ENCODE measurements around the gene ULBP3.

The ULBP3 gene

DNA sequence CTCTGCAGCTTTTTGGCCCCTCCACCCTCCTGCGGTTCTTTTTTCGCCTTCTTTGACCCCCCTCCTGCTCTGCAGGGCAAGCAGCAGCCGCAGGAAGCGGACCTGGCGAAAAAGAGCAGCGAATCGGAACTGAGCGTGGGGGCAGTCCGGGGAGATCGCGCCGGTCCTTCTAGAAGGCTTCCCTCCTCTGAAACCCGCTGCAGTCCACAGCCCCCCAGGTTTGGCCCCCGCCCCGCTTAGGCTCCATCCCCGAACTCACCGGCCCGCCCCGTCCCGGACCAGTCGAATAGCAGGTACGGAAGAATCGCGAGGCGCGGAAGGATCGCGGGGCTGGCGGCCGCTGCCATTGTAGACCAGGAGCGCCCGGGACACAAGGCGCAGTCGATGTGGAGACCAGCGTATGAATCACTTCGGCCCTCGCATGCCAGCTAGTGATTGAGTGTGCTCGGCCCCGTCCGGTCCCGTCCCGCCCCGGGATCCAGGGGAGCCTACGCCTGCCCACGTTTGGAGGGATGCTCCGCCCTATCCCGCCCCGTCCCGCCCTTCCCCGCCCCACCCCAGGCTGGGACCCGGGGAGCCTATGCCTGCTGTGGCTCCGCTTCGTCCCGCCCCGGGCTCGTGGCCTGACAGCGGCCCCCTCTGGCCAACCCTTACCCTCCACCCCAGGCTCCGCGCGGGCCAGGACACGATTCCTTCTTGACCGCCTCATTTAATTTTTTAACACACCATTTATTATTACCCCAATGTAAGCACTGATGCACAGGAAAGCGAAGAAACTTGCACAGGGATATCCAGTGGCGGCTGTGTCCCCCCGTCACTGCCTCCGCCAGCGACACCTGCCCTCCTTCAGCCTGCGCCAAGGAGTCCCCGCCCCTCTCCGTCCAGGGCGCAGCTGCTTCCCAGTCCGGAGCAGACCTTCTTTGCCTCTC lies at the start of gene ULBP3:
Gene ULBP3 (minus strand): TSS at position 402 of the 929 bp plus-strand sequence. CDS start 55 bp downstream, at position 347.
- H3K27ac ChIP-seq: peak within 1 kb of the TSS; percentile 45
- in situ Hi-C loops (cut with HindIII; ENCODE audit: low pct_ligation_motif_present, low sequenced_read_pairs): no loop called here

DNA sequence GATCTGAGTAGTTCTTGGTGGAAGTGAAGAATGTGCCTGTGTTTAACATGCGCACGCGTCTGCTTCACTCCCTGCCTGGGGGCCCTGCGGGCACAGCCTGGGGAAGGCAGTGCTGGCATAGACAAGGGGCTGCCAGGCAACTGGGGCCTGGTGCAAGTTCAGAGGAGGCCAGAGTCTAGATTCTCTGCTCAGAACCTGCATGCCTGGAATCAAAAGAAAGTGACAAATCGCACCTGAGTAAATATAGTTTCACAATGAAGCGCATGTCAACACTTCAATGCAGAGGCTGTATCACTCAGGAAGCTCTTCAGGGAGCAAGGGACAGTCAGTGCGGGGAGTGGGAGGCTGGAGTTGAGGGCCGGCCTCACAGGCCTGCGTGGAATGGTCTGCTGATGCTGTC lies 49.7 kb upstream of the ULBP3 start:
- no peak for DNase-seq
- in situ Hi-C loops (cut with HindIII; ENCODE audit: low pct_ligation_motif_present, low sequenced_read_pairs): no loop called here
- no peak overlapping the region for H3K4me3 ChIP-seq (ENCODE audit: low read depth, low read length)
- no peaks in the 10 kb centered on the region for H3K27me3 ChIP-seq (replicated peaks)
- TF ChIP-seq, protein P1, sequence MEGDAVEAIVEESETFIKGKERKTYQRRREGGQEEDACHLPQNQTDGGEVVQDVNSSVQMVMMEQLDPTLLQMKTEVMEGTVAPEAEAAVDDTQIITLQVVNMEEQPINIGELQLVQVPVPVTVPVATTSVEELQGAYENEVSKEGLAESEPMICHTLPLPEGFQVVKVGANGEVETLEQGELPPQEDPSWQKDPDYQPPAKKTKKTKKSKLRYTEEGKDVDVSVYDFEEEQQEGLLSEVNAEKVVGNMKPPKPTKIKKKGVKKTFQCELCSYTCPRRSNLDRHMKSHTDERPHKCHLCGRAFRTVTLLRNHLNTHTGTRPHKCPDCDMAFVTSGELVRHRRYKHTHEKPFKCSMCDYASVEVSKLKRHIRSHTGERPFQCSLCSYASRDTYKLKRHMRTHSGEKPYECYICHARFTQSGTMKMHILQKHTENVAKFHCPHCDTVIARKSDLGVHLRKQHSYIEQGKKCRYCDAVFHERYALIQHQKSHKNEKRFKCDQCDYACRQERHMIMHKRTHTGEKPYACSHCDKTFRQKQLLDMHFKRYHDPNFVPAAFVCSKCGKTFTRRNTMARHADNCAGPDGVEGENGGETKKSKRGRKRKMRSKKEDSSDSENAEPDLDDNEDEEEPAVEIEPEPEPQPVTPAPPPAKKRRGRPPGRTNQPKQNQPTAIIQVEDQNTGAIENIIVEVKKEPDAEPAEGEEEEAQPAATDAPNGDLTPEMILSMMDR (IDR thresholded peaks at IDR 0.05; ENCODE audit: low read depth, low read length, missing control alignments): no peak
- H3K27ac ChIP-seq: no peak overlapping the region
- no peaks in the 10 kb centered on the region for H3K36me3 ChIP-seq (replicated peaks)

More for the DNA sequence above, at the start of gene ULBP3:
- H3K27me3 ChIP-seq (replicated peaks): no peaks in the 10 kb centered on the region
- no peaks in the 10 kb centered on the region for H3K36me3 ChIP-seq (replicated peaks)
- peak within 1 kb of the TSS; percentile 75 for H3K4me3 ChIP-seq (ENCODE audit: low read depth, low read length)
- TF ChIP-seq, protein P1 (IDR thresholded peaks at IDR 0.05; ENCODE audit: low read depth, low read length, missing control alignments): peak; percentile 75
- DNase-seq: peak; percentile 93

DNA sequence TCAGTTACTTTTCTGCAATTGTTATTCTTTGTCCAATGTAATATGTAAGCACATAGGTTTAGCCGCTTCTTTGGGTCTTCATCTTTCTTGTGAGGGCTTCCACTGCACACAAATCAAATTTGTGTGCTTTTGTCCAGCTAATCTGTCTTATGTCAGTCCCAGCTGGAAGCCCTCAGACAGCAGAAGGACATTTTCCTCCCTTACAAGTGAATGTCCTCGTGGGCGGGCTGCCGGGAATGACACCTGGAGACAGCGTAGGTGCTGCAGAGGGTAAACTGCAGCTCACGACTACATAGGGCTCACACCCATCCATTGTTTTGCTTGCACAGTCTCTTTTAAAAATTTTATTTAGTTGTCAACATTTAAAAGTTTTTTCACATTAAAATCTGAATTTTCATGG lies 49.3 kb upstream of the ULBP3 start:
- Histone ChIP-seq H3K36me3 (replicated peaks) (no peaks in the 10 kb centered on the region), H3K4me3 (ENCODE audit: low read depth, low read length) (no peak overlapping the region), H3K27me3 (replicated peaks) (no peaks in the 10 kb centered on the region), H3K27ac (no peak overlapping the region)
- in situ Hi-C loops (cut with HindIII; ENCODE audit: low pct_ligation_motif_present, low sequenced_read_pairs): no loop called here
- TF ChIP-seq, protein P1 (IDR thresholded peaks at IDR 0.05; ENCODE audit: low read depth, low read length, missing control alignments): no peak
- no peak for DNase-seq

DNA sequence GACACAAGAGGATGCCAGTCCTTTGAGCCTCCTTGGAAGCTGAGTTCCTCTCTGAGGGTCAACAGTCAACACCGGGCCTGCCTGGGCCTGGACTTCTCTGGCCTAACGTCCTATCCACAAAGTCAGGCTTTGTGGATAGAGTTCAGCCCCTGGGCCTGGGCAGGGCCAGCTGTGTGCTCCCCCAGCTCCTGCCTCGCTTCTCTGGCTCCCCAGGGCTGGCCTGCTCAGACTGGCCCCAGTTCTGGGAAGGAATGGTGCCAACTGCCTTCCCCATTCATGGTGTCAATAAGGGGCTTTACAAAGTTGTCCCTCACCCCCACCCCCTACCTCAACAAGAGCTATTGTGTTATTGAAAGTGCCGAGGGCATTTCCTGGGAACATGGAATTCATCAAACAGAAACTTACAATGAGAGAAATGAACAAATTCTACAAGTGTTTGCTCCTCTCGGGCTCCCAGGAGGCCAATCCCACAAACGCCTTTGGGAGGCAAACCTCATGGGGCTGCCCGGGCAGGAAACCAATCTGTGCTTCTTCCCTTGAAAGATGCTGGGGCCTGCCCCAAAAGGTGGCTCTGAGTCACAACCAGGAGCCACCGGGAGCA lies 47.4 kb upstream of the ULBP3 start:
- Histone ChIP-seq H3K36me3 (replicated peaks) (no peaks in the 10 kb centered on the region), H3K27me3 (replicated peaks) (no peaks in the 10 kb centered on the region), H3K27ac (no peak overlapping the region), H3K4me3 (ENCODE audit: low read depth, low read length) (no peak overlapping the region)
- TF ChIP-seq, protein P1 (IDR thresholded peaks at IDR 0.05; ENCODE audit: low read depth, low read length, missing control alignments): no peak
- DNase-seq: no peak
- in situ Hi-C loops (cut with HindIII; ENCODE audit: low pct_ligation_motif_present, low sequenced_read_pairs): no loop called here

DNA sequence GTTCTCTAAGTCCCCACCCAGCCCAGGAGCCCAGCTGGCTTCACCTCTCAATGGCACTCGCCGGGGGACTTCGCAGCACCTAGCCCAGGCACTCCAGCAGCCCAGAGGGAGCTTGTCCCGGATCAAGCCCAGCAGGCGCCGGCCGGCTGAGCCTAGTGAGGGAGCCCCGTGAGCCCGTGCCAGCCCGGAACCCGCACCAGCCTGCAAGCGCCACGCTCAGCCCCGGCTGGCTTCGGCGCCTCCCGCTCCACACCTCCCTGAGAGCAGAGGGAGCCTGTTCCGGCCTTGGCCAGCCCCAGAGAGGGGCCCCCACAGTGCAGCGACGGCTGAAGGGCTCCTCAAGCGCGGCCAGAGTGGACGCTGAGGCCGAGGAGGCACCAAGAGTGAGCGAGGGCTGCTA lies 46.8 kb upstream of the ULBP3 start:
- in situ Hi-C loops (cut with HindIII; ENCODE audit: low pct_ligation_motif_present, low sequenced_read_pairs): no loop called here

More for the DNA sequence above, 46.8 kb upstream of the ULBP3 start:
- Histone ChIP-seq H3K27ac (no peak overlapping the region), H3K36me3 (replicated peaks) (no peaks in the 10 kb centered on the region), H3K4me3 (ENCODE audit: low read depth, low read length) (no peak overlapping the region), H3K27me3 (replicated peaks) (no peaks in the 10 kb centered on the region)
- TF ChIP-seq, protein P1 (IDR thresholded peaks at IDR 0.05; ENCODE audit: low read depth, low read length, missing control alignments): no peak
- no peak for DNase-seq
